ENCODE measurements around the gene TCERG1L.

TCERG1L gene

DNA sequence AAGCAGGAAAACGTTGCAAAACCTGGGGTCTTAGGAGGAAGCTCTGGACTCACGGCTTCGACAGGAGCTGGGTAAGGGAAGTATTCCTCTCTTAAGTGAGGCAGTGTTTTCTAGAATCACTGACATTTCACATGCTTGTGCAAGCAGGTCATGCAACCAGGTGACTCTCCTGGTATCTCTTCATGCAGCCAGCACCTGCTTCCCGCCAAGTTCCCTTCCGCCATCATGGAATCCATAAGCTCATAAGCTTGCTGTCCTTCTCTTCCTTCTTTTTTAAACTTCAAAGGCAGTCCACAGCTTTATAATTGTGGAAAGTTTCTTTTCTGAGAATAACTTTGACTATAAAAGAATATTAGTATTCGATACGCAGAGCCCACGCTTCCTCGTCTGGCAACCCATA is 256.1 kb downstream of the TCERG1L start:
- no peak for DNase-seq

DNA sequence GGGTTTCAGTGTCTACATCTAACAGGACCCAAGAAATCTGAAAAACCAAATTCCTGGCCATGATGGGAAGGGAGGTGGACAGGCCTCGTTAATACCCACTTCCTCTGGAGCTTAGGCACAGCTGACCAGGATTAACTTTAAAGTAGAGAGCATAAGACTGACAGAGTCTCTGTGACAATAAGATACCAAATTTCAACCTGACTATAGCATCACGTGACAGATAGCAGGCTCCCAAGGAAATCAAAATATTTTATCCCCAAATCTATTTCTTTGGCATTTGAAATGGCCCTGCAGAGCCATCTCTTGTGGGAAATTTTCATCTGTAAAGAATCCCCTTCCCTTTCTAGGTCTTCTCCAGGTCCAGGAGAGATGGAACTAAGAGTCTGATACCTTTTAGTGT is 258.3 kb downstream of the TCERG1L start:
- DNase-seq: no peak

DNA sequence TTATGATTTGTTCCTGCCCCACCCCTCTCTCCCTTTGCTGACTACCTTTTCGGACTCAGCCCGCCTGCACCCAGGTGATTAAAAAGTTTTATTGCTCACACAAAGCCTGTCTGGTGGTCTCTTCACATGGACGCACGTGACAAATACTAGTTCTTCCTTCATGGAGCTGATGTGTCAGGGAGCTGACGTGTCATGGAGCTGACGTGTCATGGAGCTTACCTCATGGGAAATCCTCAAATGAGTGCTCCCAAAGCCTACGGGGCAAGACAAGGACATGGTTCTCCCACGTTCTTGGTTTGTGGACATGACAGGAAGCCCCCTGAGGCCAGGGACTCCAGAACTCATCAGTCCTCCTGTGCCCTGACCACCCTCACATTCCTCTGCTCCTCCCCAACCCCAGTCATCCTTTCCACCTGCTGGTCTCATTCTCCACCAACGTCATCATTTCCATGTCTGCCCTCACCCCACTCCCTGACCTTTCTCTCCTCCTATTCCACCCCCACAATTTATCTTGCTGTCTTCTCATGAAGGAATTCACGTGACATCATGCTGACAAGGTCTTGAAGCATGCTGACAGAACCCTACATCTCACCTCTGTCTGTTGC is 261.3 kb downstream of the TCERG1L start:
- no peak for DNase-seq

DNA sequence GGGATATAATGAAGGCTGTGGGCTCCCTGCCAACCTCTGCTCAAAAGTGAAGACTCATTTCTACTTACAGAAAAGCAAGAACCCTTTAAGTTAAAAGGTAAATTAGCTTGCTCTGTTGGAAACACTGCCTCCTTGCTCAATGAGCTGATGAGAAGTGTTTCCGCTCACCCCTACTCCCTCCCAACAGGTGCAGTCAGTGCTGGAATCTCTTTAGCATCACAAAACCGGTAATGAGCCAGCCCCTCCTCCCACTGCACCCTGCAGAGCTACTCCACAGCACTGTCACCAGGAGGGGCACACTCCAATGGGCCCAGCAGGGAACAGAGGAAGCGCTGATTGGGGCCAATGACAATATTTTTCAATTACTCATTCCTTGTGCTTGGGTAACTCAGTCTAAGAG is 262.5 kb downstream of the TCERG1L start:
- DNase-seq: no peak

DNA sequence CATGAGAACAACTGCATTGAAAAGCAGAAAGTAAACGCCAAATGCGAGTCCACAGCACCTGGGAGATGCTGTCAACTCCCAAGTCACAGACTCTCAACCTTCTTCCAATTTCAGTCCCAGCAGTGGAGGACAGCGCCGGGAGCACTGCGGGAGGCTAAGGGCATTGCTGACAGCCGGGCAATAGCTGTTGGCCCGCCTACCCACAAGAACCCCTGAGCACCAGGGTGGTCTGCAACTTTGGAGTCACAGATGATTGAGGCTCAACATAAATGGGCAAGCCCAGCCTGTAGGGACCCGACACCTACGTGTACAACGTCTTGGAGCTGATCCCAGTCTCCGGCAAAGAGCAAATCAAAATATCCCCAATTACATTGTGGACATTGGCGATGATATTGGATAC is 262.9 kb downstream of the TCERG1L start:
- no peak for DNase-seq

DNA sequence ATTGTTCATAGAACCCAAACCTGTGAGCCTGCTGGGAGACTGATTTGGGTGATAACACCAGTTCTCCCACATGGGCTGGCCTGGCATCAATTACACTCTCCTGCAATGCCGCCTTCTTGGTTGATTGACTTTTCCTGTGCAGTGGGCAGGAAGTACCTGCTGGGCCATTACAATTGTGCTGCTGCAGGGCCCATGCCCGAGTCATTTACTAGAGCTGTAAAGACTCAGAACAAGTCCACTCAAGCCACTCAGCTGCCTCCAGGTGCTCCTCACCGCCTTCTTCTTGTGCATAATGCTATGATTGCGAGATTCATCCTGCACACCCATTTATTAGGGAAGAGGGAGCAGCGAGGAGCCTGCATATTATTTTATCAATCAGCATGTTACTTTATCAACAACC is 264.0 kb downstream of the TCERG1L start:
- no peak for DNase-seq

DNA sequence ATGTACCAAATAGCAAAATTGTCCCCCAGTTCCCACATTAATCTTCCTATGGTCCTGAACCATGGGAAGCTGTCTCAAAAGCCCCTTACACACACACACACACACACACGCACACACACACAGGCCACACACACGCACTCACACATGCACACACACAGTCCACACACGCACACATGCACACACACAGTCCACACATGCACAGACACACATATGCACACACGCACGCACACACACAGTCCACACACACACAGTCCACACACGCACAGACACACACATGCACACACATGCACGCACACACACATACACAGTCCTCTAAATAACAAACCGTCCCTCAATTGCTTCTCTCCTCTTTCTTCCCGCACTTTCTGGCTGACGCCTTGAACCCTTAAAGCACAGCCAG is 265.3 kb downstream of the TCERG1L start:
- DNase-seq: no peak

DNA sequence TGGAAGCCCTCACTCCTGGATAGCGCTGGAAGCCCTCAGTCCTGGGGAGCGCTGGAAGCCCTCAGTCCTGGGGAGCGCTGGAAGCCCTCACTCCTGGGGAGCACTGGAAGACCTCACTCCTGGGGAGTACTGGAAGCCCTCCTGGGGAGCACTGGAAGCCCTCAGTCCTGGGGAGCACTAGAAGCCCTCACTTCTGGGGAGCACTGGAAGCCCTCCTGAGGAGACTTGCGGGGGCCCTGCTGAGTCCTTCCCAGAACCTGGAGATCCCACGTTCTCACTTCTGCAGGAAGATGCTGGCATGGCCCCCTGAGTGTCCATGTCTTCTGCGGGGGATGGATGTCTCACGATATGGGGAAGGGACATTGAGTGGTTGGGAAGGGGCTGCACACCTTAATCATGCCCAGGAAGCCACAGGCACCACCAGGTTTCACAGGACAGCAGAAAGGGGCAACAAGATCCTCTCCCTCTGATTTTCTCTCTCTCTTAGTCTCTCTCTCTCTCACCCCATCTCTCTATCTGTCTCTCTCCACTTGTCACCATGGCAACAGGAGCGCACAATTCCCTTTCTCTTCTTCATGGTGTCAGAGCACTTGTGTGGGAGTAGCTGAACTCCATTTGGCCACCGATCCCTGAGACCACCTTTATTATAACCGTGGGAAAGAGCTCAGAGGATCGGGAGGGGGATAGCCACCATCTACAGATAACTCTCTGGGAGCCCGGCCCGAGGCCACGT is 267.0 kb downstream of the TCERG1L start:
- DNase-seq: no peak

DNA sequence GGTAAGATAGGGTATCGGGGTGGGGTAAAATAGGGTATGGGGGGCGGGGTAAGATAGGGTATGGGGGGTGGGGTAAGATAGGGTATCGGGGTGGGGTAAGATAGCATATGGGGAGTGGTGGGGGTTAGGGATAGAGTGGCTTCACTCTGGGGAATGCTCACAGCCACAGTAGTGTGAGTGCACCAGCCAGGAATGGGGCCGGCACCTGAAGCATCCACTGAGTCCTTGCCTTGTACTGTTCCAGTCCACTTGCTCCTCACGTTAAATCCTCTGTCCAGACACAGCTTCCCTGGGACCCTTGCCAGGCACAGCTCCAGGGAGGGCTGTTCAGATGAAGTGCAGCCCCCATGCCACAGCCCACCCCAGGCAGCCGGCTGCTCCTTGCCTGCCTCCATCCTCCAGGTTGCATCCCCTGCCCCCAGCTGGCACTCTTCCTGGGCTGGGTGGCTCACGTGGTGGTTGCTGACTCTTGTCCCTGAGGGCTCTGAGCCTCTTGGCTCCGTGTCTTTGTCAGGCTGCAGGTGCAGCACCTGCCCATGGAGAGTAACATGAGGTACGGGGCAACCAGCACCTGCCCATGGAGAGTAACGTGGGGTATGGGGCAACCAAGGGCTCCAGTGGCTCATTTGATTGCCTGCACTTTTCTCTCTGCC is 268.4 kb downstream of the TCERG1L start:
- DNase-seq: no peak

Data from bone marrow (tissue), 2 donors.